Esophagus squamous epithelium (tissue), 4 donors: Measurements from ENCODE around the gene SECTM1.

Source experiments
- CTCF ChIP-seq, 6 experiments: fragments of 450-650 bp in 4 of 6; fragments of 200-600 bp in 2 of 6; sonication (generic) in 2 of 6; IDR thresholded peaks; one replicate each; pipeline ENCODE4 v1.5.1; 2016 to 2019; ENCODE audit warnings: antibody characterized with exemption in 6 of 6, mild to moderate bottlenecking in 4 of 6, moderate library complexity in 4 of 6
- POLR2A ChIP-seq, 4 donors: fragments of 450-650 bp; IDR thresholded peaks; one replicate each; pipeline ENCODE4 v1.6.1; 2017; ENCODE audit warnings: antibody characterized with exemption in 4 of 4, mild to moderate bottlenecking in 4 of 4, moderate library complexity in 3 of 4

GRCh38 chr17:82351254-82351712, 17.7 kb upstream of the SECTM1 start:
- TF ChIP-seq CTCF (IDR thresholded peaks at IDR 0.05) (no peak), POLR2A (IDR thresholded peaks at IDR 0.05) (no peak)
